NCI-H2196 treated with DMSO at 0.1 percent for 48 hours (cell line): ENCODE results near the gene FGD6.
A peak's percentile ranks its signal among the peaks of the same experiment; 100 is the strongest.
"Not testable (repeated sequence)": the region's sequence is repeated elsewhere in the genome, so short reads cannot be mapped to it uniquely, and the experiment has no call there.

Experiments used
- DNase-seq: peaks from one replicate; lab custom pipeline; 2025; ENCODE audit not compliant: unreplicated experiment; lab: John Stamatoyannopoulos, UW

The FGD6 gene

GRCh38 chr12:95096852-95097251 lies 120.4 kb downstream of the FGD6 start:
- DNase-seq: peak; percentile 54

DNA sequence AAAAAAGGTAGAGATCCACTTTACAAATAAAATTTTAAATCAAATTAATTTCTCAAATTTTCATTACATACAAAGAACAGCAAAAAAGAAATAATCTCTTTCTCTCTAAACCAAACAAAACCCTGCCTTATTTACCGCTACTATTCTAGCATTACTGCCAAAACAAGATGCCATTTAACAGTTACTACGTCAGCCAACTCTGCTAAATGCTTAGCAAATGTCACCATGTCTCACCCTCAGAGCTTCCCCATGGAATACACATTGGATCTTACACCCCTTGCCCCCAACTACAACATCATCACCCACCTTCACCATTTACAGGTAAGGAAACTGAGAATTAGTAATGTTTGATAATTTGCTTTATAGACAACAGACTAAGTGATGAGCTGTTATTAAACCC lies 120.9 kb downstream of the FGD6 start:
- DNase-seq: no peak

DNA sequence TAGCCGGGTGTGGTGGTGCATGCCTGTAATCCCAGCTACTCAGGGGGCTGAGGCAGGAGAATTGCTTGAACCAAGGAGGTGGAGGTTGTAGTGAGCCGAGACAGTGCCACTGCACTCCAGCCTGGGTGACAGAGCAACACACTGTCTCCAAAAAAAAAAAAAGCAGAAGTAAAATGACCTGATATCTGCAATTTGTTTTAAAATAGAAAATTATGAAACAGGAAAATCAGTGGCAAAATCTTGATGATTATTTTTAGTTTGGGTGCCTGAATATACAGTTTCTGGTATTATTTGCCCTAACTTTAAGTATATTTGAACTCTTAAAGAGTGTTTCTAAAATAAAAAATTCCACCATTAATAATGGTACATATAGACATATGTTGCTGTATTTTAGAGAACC lies 121.4 kb downstream of the FGD6 start:
- not testable (repeated sequence) for DNase-seq

GRCh38 chr12:95089462-95089861 lies 127.8 kb downstream of the FGD6 start:
- no peak for DNase-seq

- no peak for DNase-seq
Observed at GRCh38 chr12:95088379-95088778, 128.9 kb downstream of the FGD6 start.

GRCh38 chr12:95085612-95086011 lies 131.7 kb downstream of the FGD6 start:
- no peak for DNase-seq

DNA sequence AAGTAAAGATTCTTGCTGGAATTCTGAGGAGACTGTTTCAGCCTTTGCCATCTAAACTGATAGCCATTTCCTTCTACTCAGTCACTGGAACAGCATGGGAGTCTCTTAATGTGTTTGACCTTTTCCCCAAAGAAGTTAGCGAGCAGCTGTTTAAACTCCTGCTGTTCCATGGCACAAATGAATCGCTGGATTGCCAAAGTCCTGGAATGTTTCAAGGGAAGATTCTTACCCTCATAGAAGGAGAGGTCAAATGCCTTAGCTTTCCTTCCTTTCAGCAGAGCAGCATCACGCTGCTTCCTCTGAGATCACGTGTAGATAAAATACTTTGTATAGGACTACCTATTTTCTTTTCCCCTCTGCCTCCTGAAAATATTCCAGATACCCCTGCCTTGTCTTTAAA lies 133.3 kb downstream of the FGD6 start:
- DNase-seq: no peak

DNA sequence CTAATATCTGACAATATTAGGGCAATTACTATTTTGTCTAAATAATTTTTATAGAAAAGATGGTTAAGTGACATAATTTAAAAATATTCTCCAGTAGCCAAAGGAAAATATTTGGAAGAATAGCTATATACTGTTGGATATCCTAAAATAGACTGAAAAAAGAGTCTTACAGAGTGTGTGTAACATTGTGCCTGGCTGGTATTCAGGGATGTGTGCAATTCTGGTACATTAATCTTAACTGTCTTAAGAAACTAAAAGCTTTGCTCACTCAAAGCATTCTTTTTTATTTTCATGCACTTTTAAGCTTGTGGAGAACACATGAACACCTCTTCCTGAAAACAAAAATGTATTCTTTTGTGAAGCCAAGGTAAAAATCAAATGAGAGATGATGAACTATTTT lies 133.8 kb downstream of the FGD6 start:
- no peak for DNase-seq

- DNase-seq: no peak
Observed at GRCh38 chr12:95077341-95077740, 139.9 kb downstream of the FGD6 start.

GRCh38 chr12:95074766-95075165 lies 142.5 kb downstream of the FGD6 start:
- no peak for DNase-seq

GRCh38 chr12:95073698-95074520 lies 143.4 kb downstream of the FGD6 start:
- DNase-seq: no peak

- DNase-seq: peak; percentile 92
Observed at GRCh38 chr12:95072900-95073697, 144.2 kb downstream of the FGD6 start, which contains the start of gene NR2C1. Gene NR2C1 (minus strand): TSS chr12:95073618. CDS start chr12:95067384, 6,234 bp downstream.

GRCh38 chr12:95070378-95070777 lies 146.9 kb downstream of the FGD6 start:
- no peak for DNase-seq

DNA sequence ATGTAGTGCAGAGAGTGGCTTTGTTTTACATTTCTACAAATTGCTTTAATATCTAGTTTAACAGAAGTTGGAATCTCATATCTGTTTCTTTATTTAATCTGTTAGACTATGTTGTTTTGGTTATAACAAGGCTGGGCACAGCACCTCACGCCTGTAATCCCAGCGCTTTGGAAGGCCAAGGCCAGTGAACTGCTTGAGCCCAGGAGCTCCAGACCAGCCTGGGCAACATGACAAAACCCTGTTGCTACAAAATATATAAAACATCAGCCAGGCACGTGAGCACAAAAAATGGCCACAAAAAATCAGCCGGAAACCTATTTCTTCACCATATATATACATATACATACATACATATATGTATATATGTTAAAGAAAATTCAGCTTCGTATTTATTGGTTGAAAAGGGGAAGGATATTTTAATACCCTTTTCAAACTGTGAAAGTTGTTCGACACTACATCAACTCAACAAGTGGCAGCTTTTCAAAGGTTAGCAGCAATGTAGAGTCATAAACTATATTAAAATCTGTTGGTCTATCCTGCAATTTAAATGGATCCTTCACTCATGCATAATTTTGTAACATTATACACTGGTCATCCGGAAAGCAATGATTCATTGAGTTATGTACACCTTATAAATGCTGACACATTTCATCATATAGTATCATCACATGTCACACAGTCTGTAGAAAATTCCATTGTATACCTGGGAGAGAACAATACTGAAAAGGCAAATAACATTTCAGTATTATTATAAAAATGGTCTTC lies 151.0 kb downstream of the FGD6 start:
- no peak for DNase-seq

DNA sequence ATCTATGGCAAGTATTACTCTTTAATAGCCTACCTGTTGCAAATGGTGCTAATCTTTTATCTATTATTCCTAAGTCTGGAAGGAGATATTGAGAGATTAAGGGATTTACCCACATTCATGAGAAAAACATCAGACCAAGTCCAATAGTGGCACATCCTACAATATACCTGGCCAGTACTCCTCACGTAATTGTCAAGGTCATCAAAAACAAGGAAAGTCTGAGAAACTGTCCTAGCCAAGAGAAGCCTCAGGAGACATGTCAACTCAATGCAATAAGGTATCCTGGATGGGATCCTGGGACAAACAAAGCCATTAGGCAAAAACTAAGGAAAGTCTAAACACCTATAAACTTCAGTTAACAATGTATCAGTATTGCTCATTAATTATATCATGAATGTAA lies 156.3 kb downstream of the FGD6 start:
- DNase-seq: no peak

DNA sequence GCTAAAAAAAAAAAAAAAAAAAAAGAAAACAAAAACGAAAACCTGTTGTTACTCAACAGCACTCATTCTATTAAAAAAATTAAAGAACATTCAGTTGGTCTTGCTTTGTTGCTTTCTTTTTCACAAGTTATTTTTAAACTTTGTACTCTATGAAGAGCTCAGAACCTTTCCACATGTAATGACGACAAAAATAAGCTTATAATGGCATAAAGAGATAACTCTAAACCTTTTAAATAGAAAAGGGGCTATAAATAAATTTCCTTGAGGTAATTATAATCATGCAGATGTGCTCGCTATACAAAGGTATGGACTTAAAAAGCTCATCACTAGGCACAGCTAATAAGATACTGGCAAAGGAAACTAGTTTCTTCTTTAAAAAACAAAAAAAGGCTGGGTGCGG lies 157.3 kb downstream of the FGD6 start:
- DNase-seq: no peak

- no peak for DNase-seq
Observed at GRCh38 chr12:95057424-95057823, 159.8 kb downstream of the FGD6 start.

GRCh38 chr12:95055057-95055456 lies 162.2 kb downstream of the FGD6 start:
- DNase-seq: no peak

DNA sequence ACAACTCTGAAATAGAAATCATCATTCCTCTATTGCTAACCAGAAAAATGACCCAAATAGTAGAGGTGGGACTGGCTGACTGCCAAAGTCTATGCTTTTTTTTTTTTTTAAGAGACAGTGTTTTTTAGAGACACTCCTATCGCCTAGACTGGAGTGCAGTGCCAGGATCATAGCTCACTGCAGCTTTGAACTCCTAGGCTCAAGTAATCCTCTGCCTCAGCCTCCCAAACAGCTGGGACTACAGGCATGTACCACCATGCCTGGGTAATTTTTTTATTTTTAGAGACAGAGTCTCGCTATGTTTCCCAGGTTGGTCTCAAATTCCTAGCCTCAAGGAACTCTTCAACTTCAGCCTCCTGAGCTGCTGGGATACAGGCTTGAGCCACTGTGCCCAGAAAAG lies 163.1 kb downstream of the FGD6 start:
- DNase-seq: no peak

DNA sequence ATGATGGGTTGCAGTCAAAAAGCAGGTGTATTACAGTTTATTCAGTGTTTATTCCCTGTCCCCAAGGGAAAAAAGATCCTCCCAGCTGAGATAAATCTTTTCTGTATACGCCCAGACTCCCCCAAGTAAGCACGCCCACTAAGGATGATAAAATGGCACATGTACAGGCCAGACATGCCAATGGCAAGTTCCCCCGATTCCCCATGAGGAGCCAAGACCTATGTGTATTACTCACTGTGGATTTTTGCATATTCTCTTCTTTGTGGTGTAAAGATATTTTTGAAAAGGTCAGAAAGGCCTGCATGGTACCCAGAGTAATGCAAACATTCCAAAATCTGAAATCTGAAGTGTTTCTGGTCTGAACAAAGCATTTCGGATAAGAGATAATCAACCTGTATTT lies 166.0 kb downstream of the FGD6 start:
- no peak for DNase-seq

DNA sequence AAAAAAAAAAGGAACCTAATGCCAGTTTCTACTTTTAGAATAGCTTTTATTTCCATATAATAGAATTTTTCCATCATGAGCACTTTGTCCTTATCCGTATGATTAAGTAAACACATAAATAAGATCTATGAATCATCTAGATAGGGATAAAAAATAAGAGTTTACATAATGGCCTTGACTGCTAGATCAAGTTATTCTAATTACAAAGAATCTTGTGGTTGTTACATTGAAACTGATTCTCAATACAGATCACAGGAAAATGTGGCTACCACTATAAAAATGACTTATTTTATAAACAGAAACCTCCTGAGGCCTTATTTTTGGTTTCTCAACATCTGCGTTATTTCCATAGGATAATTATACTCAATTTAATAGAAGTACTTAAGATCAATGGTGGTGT lies 179.4 kb downstream of the FGD6 start:
- DNase-seq: no peak
